ENCODE results near the gene USP2. TPM values are rescaled to one million over a fixed set of nuclear protein-coding genes. Genes with fewer than 3 reads are reported as not detected.

The USP2 gene
- total and polyA plus RNA-seq, 2 of the 4 experiments (the other 2 are of a cell fraction) = 0.18 to 0.79 TPM

- no peak overlapping the region for H3K18ac ChIP-seq (ENCODE audit: low read depth, low read length)
- H3K14ac ChIP-seq (replicated peaks; ENCODE audit: low read depth, low read length) = no peak overlapping the region
- H2BK120ac ChIP-seq (ENCODE audit: low read depth, low read length) = no peak overlapping the region
- peaks cover 11% of the 10 kb centered on the region for H3K36me3 ChIP-seq (ENCODE audit: control insufficient read depth, insufficient read depth, low read length)
- H2AK5ac ChIP-seq (ENCODE audit: low read depth, low read length) = no peak overlapping the region
- no peak overlapping the region for H3K23ac ChIP-seq (ENCODE audit: low read depth, low read length)
- DNase-seq (no peak), ATAC-seq (ENCODE audit: low read depth) (no peak)
- H2AK9ac ChIP-seq (replicated peaks; ENCODE audit: low read depth, low read length, poor library complexity) = no peak overlapping the region
- H3K9me1 ChIP-seq (ENCODE audit: insufficient read depth, low read length) = peaks cover 28% of the 10 kb centered on the region
- no peak overlapping the region for H2BK5ac ChIP-seq (ENCODE audit: low read depth, low read length, poor library complexity, severe bottlenecking)
- H3K9me3 ChIP-seq (ENCODE audit: control insufficient read depth, insufficient read depth, low read length) = no peaks in the 10 kb centered on the region; the same call in 1 of the 2 replicates
- dilution Hi-C loops (cut with HindIII; ENCODE audit: low sequenced_read_pairs, unreplicated experiment) (no loop called here), intact Hi-C loops (cut with micrococcal nuclease) (no loop called here), in situ Hi-C loops (cut with MboI; ENCODE audit: low sequenced_read_pairs) (no loop called here)
- H4K20me1 ChIP-seq (ENCODE audit: insufficient read depth, low read length) = peaks cover 21% of the 10 kb centered on the region
- no peak overlapping the region for H3K27ac ChIP-seq (ENCODE audit: insufficient read depth, low read length)
- no peak overlapping the region for H2BK15ac ChIP-seq (ENCODE audit: low read depth, low read length)
- H3K27me3 ChIP-seq (ENCODE audit: control insufficient read depth, insufficient read depth, low read length) = peaks cover 2% of the 10 kb centered on the region; the same call in 1 of the 2 replicates
- no peak overlapping the region for H3K56ac ChIP-seq (ENCODE audit: extremely low read depth, insufficient read depth, low read length)
- WGBS, 2 experiments (ENCODE audit: extremely low coverage in 2 of 2, insufficient read length in 1 of 2) = no CpG with 5 or more reads among the region's 2 CpGs
- H3K4ac ChIP-seq (ENCODE audit: low read depth, low read length) = no peak overlapping the region
- peaks cover 10 to 27% of the 10 kb centered on the region in 2 experiments; a peak in 3 of 4 replicates for H3K79me1 ChIP-seq (ENCODE audit: low read depth in 1 of 2, low read length in 2 of 2)
- H3K4me1 ChIP-seq (ENCODE audit: control insufficient read depth, insufficient read depth, low read length) = peaks cover 16% of the 10 kb centered on the region
- no peak overlapping the region for H3K9ac ChIP-seq (ENCODE audit: low read depth, low read length)
- no peak overlapping the region for H2BK20ac ChIP-seq (ENCODE audit: low read depth, low read length)
- H4K8ac ChIP-seq (ENCODE audit: low read depth in 2 of 2, low read length in 2 of 2) = no peak overlapping the region
- no peak overlapping the region for H3K4me3 ChIP-seq (ENCODE audit: insufficient read depth, low read depth, low read length)
- no TSS peak for BruUV-seq (replicated peaks)
- H3K4me2 ChIP-seq (ENCODE audit: low read depth, low read length) = no peak overlapping the region
- TF ChIP-seq NFE2L2 (IDR thresholded peaks at IDR 0.05; ENCODE audit: low read depth, low read length) (no peak), BHLHE40 (IDR thresholded peaks at IDR 0.05; ENCODE audit: low read depth, low read length) (no peak), RAD21 (IDR thresholded peaks at IDR 0.05; ENCODE audit: low read length) (no peak), MAFK (IDR thresholded peaks at IDR 0.05; ENCODE audit: low read depth, low read length) (no peak), CHD1 (IDR thresholded peaks at IDR 0.05; ENCODE audit: low read depth, low read length) (no peak), CEBPB (IDR thresholded peaks at IDR 0.05; ENCODE audit: low read depth, low read length) (no peak), CTCF (conservative IDR thresholded peaks at IDR 0.05; ENCODE audit: low read depth, low read length) (no peak), USF2 (IDR thresholded peaks at IDR 0.05; ENCODE audit: low read depth, low read length) (no peak), POLR2A (IDR thresholded peaks at IDR 0.05; ENCODE audit: low read depth, low read length) (no peak), RCOR1 (IDR thresholded peaks at IDR 0.05; ENCODE audit: insufficient replicate concordance, low read length) (no peak), ELK1 (IDR thresholded peaks at IDR 0.05; ENCODE audit: borderline replicate concordance, low read depth, low read length) (no peak), MXI1 (IDR thresholded peaks at IDR 0.05; ENCODE audit: borderline replicate concordance, low read depth, low read length) (no peak), RFX5 (IDR thresholded peaks at IDR 0.05; ENCODE audit: low read depth, low read length) (no peak), FOS (IDR thresholded peaks at IDR 0.05; ENCODE audit: low read depth, low read length) (no peak), SMC3 (IDR thresholded peaks at IDR 0.05; ENCODE audit: low read depth, low read length) (no peak), MAZ (IDR thresholded peaks at IDR 0.05; ENCODE audit: borderline replicate concordance, low read depth, low read length) (no peak)
- H4K5ac ChIP-seq (ENCODE audit: low read depth, low read length) = no peak overlapping the region
- H4K91ac ChIP-seq (ENCODE audit: insufficient read depth, low read depth, low read length) = no peak overlapping the region
- ChIA-PET POLR2A (ENCODE audit: unreplicated experiment) (interaction anchor here (0.6 kb wide), 1 partner anchor 81 kb away, joined by 4 read pairs; no protein-coding TSS in a partner anchor), CTCF (interaction anchor here (1.0 kb wide), 1 partner anchor 33 kb away, joined by 3 read pairs; the partner anchor contains the start of gene USP2)
- H2AFZ ChIP-seq (replicated peaks; ENCODE audit: low read length, poor library complexity) = no peak overlapping the region
Observed at GRCh38 chr11:119414321-119414720, 32.8 kb upstream of the USP2 start.

Data from IMR-90 (cell line).